GM21367 (cell line): ENCODE measurements around the gene METTL9.
"Not testable (repeated sequence)": the region's sequence is repeated elsewhere in the genome, so short reads cannot be mapped to it uniquely, and the experiment has no call there.

Experiments used
- ATAC-seq: cut with Tn5 transposase; IDR thresholded peaks from one replicate; pipeline ENCODE4 v1.9.1; 2021; ENCODE audit not compliant: unreplicated experiment

The METTL9 gene

DNA sequence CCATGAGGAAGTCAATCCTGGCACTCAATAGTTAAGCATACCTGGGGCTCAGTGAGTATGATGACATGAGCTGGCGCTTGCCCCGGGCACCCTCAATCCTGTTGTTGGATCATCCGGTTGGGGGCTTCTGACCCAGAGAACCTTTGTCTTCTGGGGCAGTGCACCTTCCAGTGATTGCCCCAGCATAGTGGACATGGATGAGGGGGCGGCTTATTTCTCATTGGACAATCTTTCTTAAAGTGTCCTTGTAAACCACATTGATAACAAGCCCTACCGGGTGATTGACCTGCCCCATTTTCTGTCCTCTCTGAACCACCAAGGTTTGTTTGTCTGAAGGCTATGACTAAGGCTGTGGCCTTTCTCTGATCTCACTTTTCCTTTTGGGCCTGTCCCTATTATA is 34.8 kb downstream of the METTL9 start:
- ATAC-seq = no peak

DNA sequence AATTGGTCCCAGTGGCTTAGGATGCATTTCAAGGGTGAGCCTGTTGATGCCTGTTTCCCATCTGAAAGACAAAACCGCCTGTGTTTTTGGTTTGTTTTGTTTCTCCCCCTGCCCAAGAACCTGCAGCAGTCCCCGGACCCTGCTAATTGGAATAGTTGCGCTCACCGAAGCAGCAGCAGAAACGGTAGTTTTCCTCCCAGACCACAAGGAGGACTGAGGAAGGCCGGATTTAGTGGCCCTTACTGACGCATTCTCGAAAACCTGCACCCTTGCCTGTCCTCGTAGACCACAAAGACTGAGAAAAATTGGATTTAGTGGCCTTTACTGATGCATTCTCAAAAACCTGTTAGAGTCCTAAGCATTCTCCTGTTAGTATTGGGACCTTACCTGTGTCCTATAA is 36.3 kb downstream of the METTL9 start:
- ATAC-seq = not testable (repeated sequence)

DNA sequence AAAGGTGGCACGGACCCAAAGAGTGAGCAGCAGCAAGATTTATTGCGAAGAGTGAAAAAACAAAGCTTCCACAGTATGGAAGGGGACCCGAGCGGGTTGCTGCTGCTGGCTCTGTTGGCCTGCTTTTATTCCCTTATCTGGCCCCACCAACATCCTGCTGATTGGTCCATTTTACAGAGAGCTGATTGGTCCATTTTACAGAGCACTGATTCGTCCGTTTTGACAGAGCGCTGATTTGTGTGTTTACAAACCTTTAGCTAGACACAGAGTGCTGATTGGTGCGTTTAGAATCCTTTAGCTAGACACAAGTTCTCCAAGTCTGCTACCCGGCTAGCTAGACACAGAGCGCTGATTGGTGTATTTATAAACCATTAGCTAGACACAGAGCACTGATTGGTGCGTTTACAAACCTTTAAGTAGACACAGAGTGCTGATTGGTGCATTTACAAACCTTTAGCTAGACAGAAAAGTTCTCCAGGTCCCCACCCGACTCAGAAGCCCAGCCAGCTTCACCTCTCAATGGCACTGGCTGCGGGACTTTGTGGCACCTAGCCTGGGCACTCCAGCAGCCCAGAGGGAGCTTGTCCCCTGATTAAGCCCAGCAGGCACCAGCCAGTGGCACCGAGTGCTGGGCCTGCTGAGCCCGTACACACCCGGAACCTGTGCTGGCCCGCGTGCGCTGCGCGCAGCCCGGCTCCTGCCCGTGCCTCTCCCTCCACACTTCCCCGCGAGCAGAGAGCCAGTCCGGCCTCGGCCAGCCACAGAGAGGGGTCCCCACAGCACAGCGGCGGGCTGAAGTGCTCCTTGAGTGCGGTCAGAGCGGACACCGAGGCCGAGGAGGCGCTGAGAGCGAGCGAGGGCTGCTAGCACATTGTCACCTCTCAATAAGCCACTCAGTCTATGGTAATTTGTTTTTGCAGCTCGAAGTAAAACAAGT is 37.9 kb downstream of the METTL9 start:
- no peak for ATAC-seq

DNA sequence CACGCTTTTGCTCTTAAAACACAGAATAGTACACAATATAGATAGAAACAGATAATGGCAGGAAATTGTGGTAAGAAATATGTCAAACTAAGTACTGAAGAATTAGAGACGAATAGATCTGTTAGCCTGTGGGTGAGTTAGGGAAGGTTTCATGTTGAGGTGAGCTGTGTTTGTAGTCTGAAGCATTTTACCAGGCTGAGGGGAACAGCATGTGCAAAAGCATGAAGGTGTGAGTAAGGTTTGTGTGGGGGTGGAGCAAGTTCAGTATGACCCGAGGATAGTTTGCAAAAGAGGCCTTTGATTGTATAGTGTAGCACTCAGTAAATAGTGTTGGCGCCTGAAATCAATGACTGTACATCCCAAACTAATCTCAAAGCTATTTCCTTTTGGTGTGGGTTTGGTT is 39.2 kb downstream of the METTL9 start:
- no peak for ATAC-seq

DNA sequence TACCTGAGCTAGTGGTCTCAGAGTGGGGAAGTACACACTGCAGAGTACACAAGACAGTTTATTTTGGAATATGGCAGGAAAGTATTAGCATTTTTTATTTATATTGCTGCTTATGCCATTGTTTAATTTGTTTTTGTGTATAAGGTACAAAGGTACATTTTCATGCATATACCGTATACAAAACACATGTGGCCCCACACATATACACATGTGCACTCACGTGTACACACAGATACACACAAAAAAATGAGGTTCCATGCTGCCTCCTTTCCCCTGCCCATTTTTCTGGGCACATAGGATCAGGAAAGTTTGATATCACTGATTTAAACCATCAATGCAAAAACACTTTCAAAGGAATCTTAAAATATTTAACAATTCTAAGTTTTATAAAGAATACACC is 40.1 kb downstream of the METTL9 start:
- ATAC-seq = no peak

DNA sequence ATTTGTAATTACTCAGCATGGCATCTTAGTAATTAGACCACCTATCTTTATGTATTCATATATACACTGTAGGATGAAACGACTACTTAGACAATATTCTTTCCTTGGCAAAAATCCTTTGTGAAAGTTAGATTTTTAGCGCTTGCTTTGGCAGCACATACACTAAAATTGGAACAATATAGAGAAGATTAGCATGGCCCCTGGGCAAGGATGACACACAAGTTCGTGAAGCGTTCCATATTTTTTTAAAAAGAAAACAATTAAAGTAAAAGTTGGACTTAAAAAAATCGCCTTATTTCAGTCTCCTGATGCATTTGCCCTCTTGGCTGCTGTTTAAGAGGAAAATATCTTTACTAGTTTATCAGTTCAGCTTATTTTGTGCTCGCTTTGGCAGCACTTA is 42.5 kb downstream of the METTL9 start:
- ATAC-seq = no peak

DNA sequence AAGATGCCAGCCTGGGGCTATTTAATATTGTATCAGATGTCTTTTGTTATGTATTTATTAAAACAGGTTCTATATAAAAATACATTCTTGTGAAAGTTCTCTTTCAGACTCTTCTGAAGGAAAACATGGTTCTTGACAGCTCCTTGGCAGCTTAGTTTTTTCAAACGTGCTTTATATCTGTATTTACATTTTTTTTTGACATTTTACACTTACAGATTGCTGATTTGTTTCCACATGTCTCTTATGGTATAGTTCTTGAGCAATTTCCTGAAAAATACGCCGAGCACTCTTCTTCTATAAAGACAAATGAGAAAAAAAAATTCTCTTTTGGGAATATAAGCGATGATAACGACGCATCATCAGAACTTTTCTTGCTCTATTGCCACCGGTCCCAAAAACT is 43.5 kb downstream of the METTL9 start:
- no peak for ATAC-seq

DNA sequence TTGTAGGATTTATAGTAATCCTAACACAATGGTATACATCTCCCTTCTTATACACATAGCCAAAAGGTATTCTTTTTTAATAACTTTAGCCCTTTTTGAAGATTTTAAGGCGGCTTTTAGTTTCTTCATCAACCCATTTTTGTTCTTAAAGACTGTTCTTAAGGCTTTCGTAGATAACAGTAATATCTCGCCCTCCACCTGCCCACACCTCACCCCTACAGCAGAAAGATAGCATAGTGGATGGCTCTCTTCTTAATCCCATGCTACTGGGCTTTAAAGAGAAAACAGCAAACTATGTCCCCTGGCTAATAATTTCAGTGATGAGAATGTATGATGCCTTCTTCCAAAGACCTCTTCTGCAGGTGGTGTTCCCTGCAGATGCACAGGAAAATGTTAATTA is 44.4 kb downstream of the METTL9 start:
- ATAC-seq = no peak

DNA sequence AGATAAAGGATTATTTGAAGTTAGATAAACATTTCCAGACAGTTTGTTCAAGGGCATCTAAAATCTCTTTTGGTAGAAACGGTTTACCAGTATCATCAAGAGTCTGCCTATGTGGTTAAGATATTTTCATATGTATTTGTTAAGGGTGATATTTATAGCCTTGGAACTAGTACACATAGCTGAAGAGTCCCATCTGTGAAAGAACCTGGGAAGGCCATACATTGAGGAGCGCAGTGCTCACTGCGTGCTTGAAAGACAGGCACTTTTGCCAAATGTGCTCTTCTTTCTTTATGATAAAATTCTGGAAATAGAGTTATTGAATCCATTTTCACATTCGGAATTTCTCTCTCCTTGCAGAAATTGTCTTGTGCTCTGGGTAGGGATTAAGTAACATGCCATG is 45.3 kb downstream of the METTL9 start:
- no peak for ATAC-seq

DNA sequence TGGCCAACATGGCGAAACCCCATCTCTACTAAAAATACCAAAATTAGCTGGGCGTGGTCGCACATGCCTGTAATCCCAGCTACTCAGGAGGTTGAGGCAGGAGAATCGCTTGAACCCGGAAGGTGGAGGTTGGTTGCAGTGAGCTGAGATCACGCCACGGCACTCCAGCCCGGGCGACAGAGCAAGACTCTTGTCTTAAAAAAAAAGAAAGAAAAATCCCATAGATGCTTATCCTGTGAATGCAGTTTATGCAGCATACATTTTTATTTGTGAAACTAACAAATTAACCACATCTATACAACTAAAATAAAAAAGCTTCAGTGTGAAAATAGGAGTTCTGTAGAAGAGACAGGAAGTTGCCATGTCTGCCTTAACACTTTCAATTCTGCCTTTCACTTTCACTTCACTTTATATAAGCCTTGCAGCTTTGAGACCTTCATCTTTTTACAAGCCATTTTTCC is 45.9 kb downstream of the METTL9 start:
- ATAC-seq = no peak

DNA sequence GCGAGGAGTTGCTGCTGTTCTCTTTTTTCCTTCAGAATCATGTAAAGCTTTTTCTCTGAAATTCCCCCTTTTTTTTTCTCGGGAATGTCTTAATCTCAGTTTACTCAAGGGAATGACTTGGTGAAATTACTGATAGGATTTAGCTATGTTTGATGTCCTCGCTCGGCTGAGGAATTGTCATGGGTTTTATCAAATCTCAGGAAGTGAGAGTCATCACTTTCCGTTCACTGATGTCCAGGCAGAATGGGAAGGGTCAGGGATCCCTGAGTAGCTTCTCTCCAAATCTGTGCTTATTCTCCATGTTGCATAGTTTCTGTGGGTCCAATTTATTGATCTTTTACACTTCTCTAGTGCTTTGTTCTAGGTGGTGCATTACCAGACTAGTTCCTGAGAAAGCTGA is 46.7 kb downstream of the METTL9 start:
- ATAC-seq = no peak

DNA sequence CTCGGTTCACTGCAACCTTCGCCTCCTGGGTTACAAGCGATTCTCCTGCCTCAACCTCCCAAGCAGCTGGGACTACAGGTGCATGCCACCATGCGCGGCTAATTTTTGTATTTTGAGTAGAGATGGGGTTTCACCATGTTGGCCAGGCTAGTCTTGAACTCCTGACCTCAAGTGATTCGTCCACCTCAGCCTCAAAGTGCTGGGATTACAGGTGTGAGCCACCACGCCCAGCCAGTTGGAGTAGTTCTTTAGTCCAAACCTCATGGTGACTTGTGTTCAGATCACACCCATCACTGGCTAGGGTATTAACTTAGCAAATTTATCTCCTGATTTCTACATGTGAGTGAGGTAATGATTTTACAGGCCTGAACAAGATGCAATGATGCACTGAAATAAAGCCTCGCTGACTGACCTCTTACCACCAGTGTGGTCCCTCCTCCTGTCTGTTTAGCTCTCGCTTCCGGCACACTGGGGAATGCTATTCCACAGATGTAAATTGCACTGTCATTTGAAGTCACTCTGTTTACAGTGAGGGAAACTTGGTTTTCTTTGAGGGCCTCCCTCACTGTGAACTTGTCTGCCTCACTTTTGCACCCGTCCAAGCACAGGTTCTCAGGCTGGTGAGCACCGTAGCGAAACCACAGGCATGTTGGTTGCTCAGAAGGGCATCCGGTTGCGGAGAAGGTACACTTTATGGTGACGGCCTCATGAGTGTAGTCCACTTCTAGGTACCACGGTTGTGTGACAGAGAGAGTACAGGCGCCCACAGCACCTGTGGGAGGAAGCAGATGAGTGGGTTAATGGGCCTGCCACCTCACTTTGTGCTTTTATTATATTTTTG is 47.6 kb downstream of the METTL9 start:
- ATAC-seq = peak; percentile 81

DNA sequence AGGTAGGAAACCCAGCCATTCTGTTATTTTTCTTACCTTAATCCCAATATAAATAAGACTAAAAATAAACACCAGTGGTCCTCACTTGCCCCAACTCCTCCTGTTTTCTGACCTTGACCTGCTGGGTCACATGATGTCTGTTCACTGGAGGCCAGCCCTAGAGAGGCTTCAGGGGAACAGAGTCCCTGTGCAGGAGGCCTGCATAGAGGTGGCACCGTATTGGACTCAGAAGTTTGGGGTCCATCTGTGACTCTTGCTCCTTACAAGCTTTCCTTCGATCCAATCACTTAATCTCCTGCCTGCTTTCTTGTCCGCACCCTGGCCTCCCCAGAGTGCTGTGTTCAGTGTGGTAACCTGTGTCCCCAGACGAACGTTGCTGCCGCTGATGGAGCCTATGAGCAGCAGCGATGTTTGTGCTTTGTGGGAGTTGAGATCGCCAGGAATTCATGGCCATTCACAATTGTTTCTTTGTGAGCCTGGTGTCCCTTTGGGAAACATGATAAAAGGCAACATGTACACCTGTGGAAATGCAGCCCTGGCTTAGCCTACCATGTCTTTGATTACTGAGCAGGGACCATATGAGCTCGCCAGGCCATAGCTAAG is 48.3 kb downstream of the METTL9 start:
- no peak for ATAC-seq

DNA sequence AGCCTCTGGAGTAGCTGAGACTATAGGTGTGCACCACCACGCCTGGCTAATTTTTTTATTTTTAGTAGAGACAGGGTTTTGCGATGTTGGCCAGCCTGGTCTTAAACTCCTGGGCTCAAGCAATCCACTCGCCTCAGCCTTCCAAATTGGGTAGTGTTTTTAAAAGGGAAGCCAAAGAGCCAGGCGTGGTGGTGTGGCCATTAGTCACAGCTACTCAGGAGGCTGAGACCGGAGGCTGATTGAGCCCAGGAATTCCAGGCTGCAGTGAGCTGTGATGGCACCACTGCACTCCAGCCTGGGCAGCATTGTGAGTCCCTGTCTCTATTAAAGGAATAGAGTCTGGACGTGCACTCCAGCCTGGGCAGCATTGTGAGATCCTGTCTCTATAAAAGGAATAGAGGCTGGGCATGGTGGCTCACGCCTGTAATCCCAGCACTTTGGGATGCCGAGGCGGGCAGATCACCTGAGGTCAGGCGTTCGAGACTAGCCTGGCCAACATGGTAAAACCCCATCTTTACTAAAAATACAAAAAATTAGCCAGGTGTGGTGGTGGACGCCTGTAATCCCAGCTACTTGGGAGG is 50.5 kb downstream of the METTL9 start:
- ATAC-seq = not testable (repeated sequence)

DNA sequence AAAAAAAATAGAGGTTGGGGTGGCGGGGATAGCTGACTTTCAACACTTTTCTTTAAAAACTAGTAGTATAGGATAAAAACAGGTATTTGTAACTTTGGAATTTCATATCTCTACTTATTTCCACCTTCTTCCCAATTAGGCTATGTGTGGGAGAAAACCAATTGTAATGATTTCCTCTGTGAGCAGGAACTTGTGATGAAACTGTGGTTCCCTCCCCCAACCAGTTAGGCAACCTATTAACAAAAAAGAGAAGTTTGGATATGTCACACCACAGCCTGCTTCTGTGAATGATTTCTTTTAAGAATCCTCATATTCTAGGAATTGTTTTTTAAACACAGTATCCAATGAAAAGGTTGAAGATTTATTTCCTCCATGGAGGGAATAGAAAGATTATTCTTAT is 51.1 kb downstream of the METTL9 start:
- no peak for ATAC-seq

DNA sequence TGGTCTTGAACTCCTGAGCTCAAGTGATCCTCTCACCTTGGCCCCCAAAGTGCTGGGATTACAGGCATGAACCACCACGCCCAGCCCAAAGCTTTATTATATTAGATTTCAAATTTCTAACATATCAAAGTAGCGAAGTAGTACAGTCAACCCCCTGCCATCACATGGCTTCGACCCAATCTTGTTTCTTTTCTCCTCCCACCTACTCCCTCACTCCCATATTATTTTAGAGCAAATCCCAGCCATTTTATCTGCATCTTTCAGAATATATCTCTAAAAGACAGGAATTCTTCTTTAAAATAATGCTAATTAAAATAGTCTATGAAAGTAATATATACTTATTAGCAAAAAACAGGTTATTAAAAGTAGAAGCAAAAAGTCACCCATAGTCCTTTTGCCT is 52.1 kb downstream of the METTL9 start:
- ATAC-seq = no peak

DNA sequence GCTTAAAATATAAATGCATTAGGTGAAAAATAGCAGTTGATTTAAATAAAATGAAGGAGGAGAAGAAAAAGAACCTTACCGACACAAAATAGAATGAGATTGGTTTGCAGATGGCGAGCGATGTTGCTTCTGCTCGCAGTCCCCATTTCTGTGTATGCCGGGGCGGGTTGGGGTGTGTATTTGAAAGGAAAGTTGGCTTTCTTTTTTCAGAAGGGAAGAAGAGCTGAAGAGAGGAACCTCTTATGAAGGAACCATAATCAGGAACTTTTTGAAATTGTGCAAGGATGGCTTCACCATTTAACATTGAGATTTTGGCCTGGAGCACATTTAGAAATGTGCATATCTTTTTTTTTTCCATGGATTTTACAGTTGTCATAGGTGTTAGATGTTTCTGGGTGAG is 53.1 kb downstream of the METTL9 start, which contains the start of gene IGSF6:
IGSF6 (minus strand) TSS at position 156 of the 400 bp plus-strand sequence; CDS start at position 146, 10 bp downstream.
- no peak for ATAC-seq

DNA sequence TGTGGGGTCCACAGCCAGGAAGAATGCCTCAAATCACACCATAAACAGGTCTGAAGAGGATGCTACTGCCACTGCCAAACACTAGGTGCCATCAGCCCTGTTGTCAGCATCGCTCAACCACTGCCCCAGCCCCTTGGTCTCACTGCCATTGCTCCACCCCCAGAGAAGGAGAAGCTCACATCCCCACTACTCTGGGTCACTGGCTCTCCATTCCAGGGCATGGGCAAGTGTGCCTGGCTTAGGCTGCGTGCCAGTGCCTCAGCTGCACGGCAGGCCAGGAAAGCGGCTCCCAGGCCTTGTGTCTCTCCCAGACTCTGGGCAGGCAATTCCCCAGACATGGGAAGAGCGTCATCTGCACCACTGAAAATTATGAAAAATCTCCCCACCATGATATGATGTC is 54.2 kb downstream of the METTL9 start:
- ATAC-seq = no peak

DNA sequence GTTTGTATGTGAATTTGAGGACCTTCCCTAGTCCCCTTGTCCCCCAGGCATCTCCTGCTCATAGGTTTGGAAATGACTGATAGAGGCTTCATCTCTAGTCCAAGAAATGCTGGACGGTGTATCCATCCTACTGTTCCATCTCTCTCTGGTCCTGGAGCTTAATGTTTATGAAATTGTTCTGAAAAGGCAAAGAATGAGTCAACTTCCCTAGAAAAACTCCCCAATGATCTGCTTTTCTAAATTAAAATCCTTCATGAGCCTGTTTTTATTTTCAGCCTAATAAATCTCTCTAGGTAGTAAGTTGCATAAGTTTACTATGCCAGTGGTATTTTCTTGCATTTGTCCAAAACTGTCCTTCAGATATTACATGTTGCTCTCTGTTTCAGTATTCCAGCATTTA is 55.1 kb downstream of the METTL9 start:
- no peak for ATAC-seq

DNA sequence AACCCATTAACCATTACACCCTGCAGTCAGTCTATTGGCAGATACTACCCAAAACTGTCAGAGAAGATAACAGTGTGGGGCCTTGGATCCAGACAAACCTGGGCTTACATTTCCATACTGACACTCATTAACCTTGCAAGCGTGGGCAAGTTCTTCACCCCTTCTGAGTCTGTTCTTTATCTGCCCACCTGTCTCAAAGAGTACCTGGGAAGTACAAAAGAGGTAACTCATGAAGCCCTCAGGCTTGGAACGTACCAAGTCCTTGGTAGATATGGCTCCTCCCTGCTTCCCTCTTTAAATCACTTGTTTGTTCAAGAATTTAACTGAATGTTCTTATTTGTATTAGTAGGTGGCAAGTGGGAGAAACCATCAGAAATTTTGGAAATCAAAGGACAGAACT is 55.5 kb downstream of the METTL9 start:
- no peak for ATAC-seq
